HEK293T (cell line): ENCODE data around the gene TGFBR2.

ENCODE experiments used
- FOXA1 ChIP-seq: fragments of 450-650 bp; IDR thresholded peaks from 2 replicates; pipeline ENCODE4 v1.6.1; 2016; ENCODE audit warnings: mild to moderate bottlenecking
- FOXM1 ChIP-seq: fragments of 450-650 bp; IDR thresholded peaks from 2 replicates; pipeline ENCODE4 v1.6.1; 2017; ENCODE audit warnings: mild to moderate bottlenecking, borderline replicate concordance
- HDGF ChIP-seq: fragments of 450-650 bp; IDR thresholded peaks from 2 replicates; pipeline ENCODE4 v1.6.1; 2017; ENCODE audit warnings: antibody characterized with exemption, borderline replicate concordance
- L3MBTL2 ChIP-seq: fragments of 450-650 bp; conservative IDR thresholded peaks from 2 replicates; pipeline ENCODE4 v1.6.1; 2016; ENCODE audit warnings: mild to moderate bottlenecking
- LEF1 ChIP-seq: fragments of 450-650 bp; IDR thresholded peaks from 2 replicates; pipeline ENCODE4 v1.6.1; 2017; ENCODE audit warnings: mild to moderate bottlenecking, borderline replicate concordance
- NFRKB ChIP-seq: fragments of 450-650 bp; IDR thresholded peaks from 2 replicates; pipeline ENCODE4 v1.6.1; 2016; ENCODE audit warnings: mild to moderate bottlenecking, moderate library complexity
- SP1 ChIP-seq: fragments of 450-650 bp; IDR thresholded peaks from 2 replicates; pipeline ENCODE4 v1.6.1; 2017
- ZNF384 ChIP-seq: fragments of 450-650 bp; IDR thresholded peaks from 2 replicates; pipeline ENCODE4 v1.6.1; 2016

GRCh38 chr3:30623351-30623750 is 16.9 kb downstream of the TGFBR2 start:
- TF ChIP-seq FOXM1 = no peak
- no peak for TF ChIP-seq SP1
- no peak for TF ChIP-seq ZNF384
- TF ChIP-seq FOXA1 = no peak
- no peak for TF ChIP-seq LEF1
- TF ChIP-seq NFRKB = no peak
- TF ChIP-seq L3MBTL2 = no peak
- TF ChIP-seq HDGF = no peak
